ENCODE measurements around the gene WDR89. TPM values are rescaled to one million over a fixed set of nuclear protein-coding genes. Genes with fewer than 3 reads are reported as not detected.
"Not testable (repeated sequence)": the region's sequence is repeated elsewhere in the genome, so short reads cannot be mapped to it uniquely, and the experiment has no call there.

Gene WDR89, protein sequence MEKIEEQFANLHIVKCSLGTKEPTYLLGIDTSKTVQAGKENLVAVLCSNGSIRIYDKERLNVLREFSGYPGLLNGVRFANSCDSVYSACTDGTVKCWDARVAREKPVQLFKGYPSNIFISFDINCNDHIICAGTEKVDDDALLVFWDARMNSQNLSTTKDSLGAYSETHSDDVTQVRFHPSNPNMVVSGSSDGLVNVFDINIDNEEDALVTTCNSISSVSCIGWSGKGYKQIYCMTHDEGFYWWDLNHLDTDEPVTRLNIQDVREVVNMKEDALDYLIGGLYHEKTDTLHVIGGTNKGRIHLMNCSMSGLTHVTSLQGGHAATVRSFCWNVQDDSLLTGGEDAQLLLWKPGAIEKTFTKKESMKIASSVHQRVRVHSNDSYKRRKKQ
- polyA plus RNA-seq (ENCODE audit: insufficient read length in 12 of 12): 10 to 100 TPM in 11 of 12 donors, not detected in 1; 11.4 to 17.2 (median 15.3) TPM
- long read RNA-seq, donor 1, transcript WDR89-204 (1 exons, 2,935 nt): major isoform, 13 of 14 reads
- long read RNA-seq, donor 1, partial matches to known transcripts: 0 of 14 reads
- long read RNA-seq, donor 1, other reads (novel, unspliced or antisense): 0 of 14 reads
- long read RNA-seq, donor 2, transcript WDR89-204 (1 exons, 2,935 nt): major isoform, 7 of 15 reads
- long read RNA-seq, donor 2, partial matches to known transcripts: 0 of 15 reads
- long read RNA-seq, donor 2, other reads (novel, unspliced or antisense): 8 of 15 reads
- long read RNA-seq, donor 3, transcript WDR89-204 (1 exons, 2,935 nt): major isoform, 6 of 6 reads
- long read RNA-seq, donor 3, partial matches to known transcripts: 0 of 6 reads
- long read RNA-seq, donor 3, other reads (novel, unspliced or antisense): 0 of 6 reads
- long read RNA-seq, donor 4, partial matches to known transcripts: 0 of 1 reads
- long read RNA-seq, donor 4, other reads (novel, unspliced or antisense): 0 of 1 reads
- long read RNA-seq, donor 5, transcript WDR89-204 (1 exons, 2,935 nt): major isoform, 12 of 21 reads
- long read RNA-seq, donor 5, partial matches to known transcripts: 8 of 21 reads
- long read RNA-seq, donor 5, other reads (novel, unspliced or antisense): 0 of 21 reads
- long read RNA-seq, donor 6, partial matches to known transcripts: 0 of 2 reads
- long read RNA-seq, donor 6, other reads (novel, unspliced or antisense): 0 of 2 reads
- long read RNA-seq, donor 7, partial matches to known transcripts: 0 of 4 reads
- long read RNA-seq, donor 7, other reads (novel, unspliced or antisense): 0 of 4 reads
- long read RNA-seq, donor 8, transcript WDR89-204 (1 exons, 2,935 nt): major isoform, 6 of 7 reads
- long read RNA-seq, donor 8, partial matches to known transcripts: 0 of 7 reads
- long read RNA-seq, donor 8, other reads (novel, unspliced or antisense): 0 of 7 reads
- long read RNA-seq, donor 9, transcript WDR89-204 (1 exons, 2,935 nt): major isoform, 5 of 6 reads
- long read RNA-seq, donor 9, partial matches to known transcripts: 0 of 6 reads
- long read RNA-seq, donor 9, other reads (novel, unspliced or antisense): 0 of 6 reads
- long read RNA-seq, donor 10, transcript WDR89-204 (1 exons, 2,935 nt): major isoform, 10 of 26 reads
- long read RNA-seq, donor 10, partial matches to known transcripts: 9 of 26 reads
- long read RNA-seq, donor 10, other reads (novel, unspliced or antisense): 6 of 26 reads
- long read RNA-seq, donor 11, partial matches to known transcripts: 0 of 12 reads
- long read RNA-seq, donor 11, other reads (novel, unspliced or antisense): 8 of 12 reads

- peak; percentile 99 for DNase-seq
Measured at GRCh38 chr14:63641473-63642228, at the start of gene WDR89. WDR89 (minus strand) TSS chr14:63641871; CDS start chr14:63599942, 41,929 bp downstream.

GRCh38 chr14:63689132-63689531 lies 47.5 kb upstream of the WDR89 start:
- no peak for DNase-seq

DNA sequence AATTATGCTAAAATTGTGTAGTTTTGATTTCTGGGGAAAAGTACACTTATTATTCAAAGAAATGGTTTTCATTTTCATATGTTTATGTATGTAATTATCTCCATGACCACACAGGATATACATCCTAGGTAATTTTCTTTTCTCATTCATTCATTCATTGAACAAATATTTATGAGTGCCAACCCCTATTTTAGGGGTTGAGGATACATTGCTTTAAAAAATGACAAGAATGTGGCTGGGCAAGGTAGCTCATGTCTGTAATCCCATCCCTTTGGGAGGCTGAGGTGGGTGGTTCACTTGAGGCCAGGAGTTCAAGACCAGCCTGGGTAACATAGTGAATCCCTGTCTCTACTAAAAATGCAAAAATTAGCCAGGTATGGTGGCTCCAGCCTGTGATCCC lies 45.3 kb upstream of the WDR89 start:
- no peak for DNase-seq

- DNase-seq: no peak
Measured at GRCh38 chr14:63685401-63685800, 43.7 kb upstream of the WDR89 start.

GRCh38 chr14:63682727-63683593 lies 41.3 kb upstream of the WDR89 start:
- DNase-seq: no peak

- no peak for DNase-seq
Measured at GRCh38 chr14:63678536-63678935, 36.9 kb upstream of the WDR89 start.

DNA sequence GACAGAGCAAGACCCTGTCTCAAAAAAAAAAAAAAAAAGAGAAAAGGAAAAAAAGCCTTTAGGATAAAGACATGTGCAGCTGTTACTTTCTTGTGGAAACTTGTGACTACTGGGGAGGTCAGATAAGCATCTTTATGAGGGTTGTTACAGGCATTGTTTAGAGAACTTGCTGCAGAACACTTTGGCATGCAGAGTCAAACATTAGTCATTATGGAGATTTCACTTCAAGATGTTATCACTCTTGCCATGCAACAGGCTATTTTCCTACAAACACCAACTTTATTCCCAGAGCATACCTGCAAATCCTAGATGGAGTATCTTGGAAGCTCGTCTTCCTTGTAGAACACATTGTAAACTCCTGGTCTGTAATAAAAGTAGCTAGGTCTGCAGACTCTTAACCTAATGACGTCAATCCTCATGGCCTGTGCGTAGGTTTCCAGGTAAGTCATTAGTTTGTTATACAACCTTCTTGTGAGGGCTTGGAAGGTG lies 36.3 kb upstream of the WDR89 start:
- no peak for DNase-seq

GRCh38 chr14:63676615-63677014 lies 34.9 kb upstream of the WDR89 start:
- no peak for DNase-seq

GRCh38 chr14:63673886-63674497 lies 32.3 kb upstream of the WDR89 start:
- DNase-seq: no peak

GRCh38 chr14:63673255-63673654 lies 31.6 kb upstream of the WDR89 start:
- no peak for DNase-seq

GRCh38 chr14:63672417-63673180 lies 30.9 kb upstream of the WDR89 start:
- no peak for DNase-seq

- no peak for DNase-seq
Measured at GRCh38 chr14:63671987-63672386, 30.3 kb upstream of the WDR89 start.

DNA sequence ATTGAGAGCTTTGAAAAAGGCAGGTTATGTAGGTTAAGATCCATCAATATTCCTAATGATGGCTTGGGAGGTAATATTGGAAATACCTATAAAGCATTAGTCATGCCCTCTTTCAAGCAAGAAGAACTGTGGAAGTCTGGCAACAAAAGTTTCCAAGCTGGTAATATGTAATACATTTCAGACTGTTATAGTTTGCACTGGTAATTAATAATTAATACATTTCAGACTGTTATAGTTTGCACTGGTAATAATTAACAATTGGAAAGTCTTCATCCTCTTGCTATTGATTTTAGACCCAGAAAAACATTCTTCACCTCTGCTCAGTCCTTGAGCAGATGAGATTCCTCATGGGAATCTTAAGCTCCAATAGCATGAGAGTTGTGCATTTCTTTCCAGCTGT lies 29.0 kb upstream of the WDR89 start:
- no peak for DNase-seq

DNA sequence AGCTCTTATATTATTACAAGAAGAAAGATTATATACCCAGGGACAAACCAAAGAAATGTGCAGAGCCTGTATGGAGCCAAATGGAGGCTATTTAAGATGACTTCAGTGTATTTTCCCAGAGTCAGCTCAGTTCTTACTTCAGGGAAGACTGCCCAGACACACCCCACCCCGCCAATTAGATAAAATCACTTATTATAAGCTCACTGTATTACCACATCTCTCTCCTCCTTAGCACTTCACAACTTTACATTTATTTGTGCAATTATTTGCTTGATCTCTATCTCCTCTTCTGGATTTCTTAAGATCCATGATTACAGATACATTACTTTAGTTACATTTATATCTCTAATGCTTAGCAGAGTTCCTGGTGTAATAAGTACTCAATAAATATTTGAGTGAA lies 24.7 kb upstream of the WDR89 start:
- DNase-seq: no peak

- DNase-seq: no peak
Measured at GRCh38 chr14:63663428-63664341, 22.0 kb upstream of the WDR89 start.

- DNase-seq: no peak
Measured at GRCh38 chr14:63662776-63663175, 21.1 kb upstream of the WDR89 start.

DNA sequence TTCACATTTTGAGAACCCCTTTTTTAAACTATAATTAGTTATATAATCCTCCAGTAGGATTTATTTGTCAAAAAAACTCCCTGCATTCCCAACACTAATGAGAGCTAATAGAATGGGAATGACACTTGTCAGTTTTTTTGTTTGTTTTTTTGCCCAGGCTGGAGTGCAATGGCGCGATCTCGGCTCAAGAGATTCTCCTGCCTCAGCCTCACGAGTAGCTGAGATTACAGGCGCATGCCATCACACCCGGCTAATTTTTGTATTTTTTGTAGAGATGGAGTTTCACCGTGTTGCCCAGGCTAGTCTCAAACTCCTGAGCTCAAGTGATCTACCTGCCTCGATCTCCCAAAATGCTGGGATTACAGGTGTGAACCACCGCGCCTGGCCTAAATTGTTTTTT lies 20.2 kb upstream of the WDR89 start:
- DNase-seq: not testable (repeated sequence)
